ENCODE measurements around the gene C22orf23. TPM values are rescaled to one million over a fixed set of nuclear protein-coding genes. Genes with fewer than 3 reads are reported as not detected.

The C22orf23 gene
- total RNA-seq, 3 donors from 2014 or later = not detected

GRCh38 chr22:37894939-37895670, 58.3 kb downstream of the C22orf23 start:
- no peak for TF ChIP-seq CTCF (IDR thresholded peaks at IDR 0.05)
- H3K9me3 ChIP-seq = no peaks in the 10 kb centered on the region
- intact Hi-C loops (cut with DNase I, micrococcal nuclease) = no loop called here
- no peaks in the 10 kb centered on the region for H3K36me3 ChIP-seq (ENCODE audit: low read depth)
- DNase-seq = no peak
- no peak overlapping the region for H3K4me3 ChIP-seq
- no peaks in the 10 kb centered on the region for H3K4me1 ChIP-seq (ENCODE audit: low read depth)
- ATAC-seq = no peak

- H3K4me1 ChIP-seq (ENCODE audit: low read depth) = no peaks in the 10 kb centered on the region
- TF ChIP-seq CTCF (IDR thresholded peaks at IDR 0.05) = no peak
- ATAC-seq (no peak), DNase-seq (no peak)
- no peaks in the 10 kb centered on the region for H3K9me3 ChIP-seq
- H3K36me3 ChIP-seq (ENCODE audit: low read depth) = no peaks in the 10 kb centered on the region
- intact Hi-C loops (cut with DNase I, micrococcal nuclease) = no loop called here
- H3K4me3 ChIP-seq = no peak overlapping the region
Measured at GRCh38 chr22:37893583-37893983, 59.8 kb downstream of the C22orf23 start.

Small RNA genes lying within 50 kb of the gene (microRNA-seq; reads per million reads assigned to microRNA genes)
- not detected for gene MIR4534
- 0.93 reads per million for gene MIR6820

Other genes starting within 250 kb of the C22orf23 start
- gene GCAT, start 145.7 kb downstream of the C22orf23 start, total RNA-seq = 10 to 100 TPM in 2 of 3 donors, 1 to 10 TPM in 1; 9.2 to 15.6 (median 13.6) TPM
- not detected for gene GALR3, start 130.2 kb downstream of the C22orf23 start, total RNA-seq
- gene ANKRD54, start 109.3 kb downstream of the C22orf23 start, total RNA-seq = 10 to 100 TPM; 18.2 to 36.7 (median 28.1) TPM
- 100 to 1,000 TPM; 365 to 477 (median 414) TPM for gene EIF3L, start 104.2 kb downstream of the C22orf23 start, total RNA-seq
- gene MICALL1, start 47.3 kb downstream of the C22orf23 start, total RNA-seq = 100 to 1,000 TPM in 1 of 3 donors, 10 to 100 TPM in 2; 26.1 to 100 (median 28.6) TPM
- gene POLR2F, start 98 bp upstream of the C22orf23 start, total RNA-seq = 10 to 100 TPM; 54.4 to 69.3 (median 61.3) TPM
- 10 to 100 TPM in 1 of 3 donors, 1 to 10 TPM in 1, under 1 TPM in 1; 0.46 to 21.2 (median 1.7) TPM for gene SOX10, start 31.0 kb upstream of the C22orf23 start, total RNA-seq
- gene PICK1, start 103.8 kb upstream of the C22orf23 start, total RNA-seq = 10 to 100 TPM; 30.9 to 40.7 (median 37.9) TPM
- gene SLC16A8, start 130.6 kb upstream of the C22orf23 start, total RNA-seq = not detected
- gene BAIAP2L2, start 157.1 kb upstream of the C22orf23 start, total RNA-seq = 10 to 100 TPM; 33.9 to 92.3 (median 63.7) TPM
- gene PLA2G6, start 228.2 kb upstream of the C22orf23 start, total RNA-seq = 10 to 100 TPM; 28.5 to 38.7 (median 35.9) TPM
- gene MAFF, start 248.4 kb upstream of the C22orf23 start, total RNA-seq = 10 to 100 TPM; 16.7 to 26.5 (median 25.6) TPM